GM23248 (cell line): Measurements from ENCODE around the gene PPP1R3C. TPM values are rescaled to one million over a fixed set of nuclear protein-coding genes. Genes with fewer than 3 reads are reported as not detected.

Experiments used
- DNase-seq: peaks from one replicate; pipeline ENCODE4 v3.0.0-alpha.2; 2015
- H2AFZ ChIP-seq: fragments of 200-600 bp; sonication (generic); 2 replicates; pipeline ENCODE4 v1.6.1; 2016; ENCODE audit warnings: antibody characterized with exemption
- H3F3A ChIP-seq: fragments of 200-600 bp; sonication (generic); 2 replicates; pipeline ENCODE4 v1.6.1; 2016; ENCODE audit warnings: mild to moderate bottlenecking, antibody characterized with exemption, mixed run types; ENCODE audit not compliant: insufficient read depth
- H3K27ac ChIP-seq: fragments of 200-600 bp; sonication (generic); 2 replicates; pipeline ENCODE4 v1.5.1; 2016; ENCODE audit warnings: mild to moderate bottlenecking
- H3K27me3 ChIP-seq: fragments of 200-600 bp; sonication (generic); replicated peaks from 2 replicates; pipeline ENCODE4 v1.6.1; 2016; ENCODE audit warnings: mild to moderate bottlenecking; ENCODE audit not compliant: insufficient read depth
- H3K36me3 ChIP-seq: fragments of 200-600 bp; sonication (generic); 2 replicates; pipeline ENCODE4 v1.6.1; 2016; ENCODE audit warnings: low read depth, mild to moderate bottlenecking
- H3K4me1 ChIP-seq: fragments of 200-600 bp; sonication (generic); 2 replicates; pipeline ENCODE4 v1.6.1; 2016; ENCODE audit warnings: mild to moderate bottlenecking; ENCODE audit not compliant: insufficient read depth
- H3K4me2 ChIP-seq: fragments of 200-600 bp; sonication (generic); one replicate; pipeline ENCODE4 v1.6.1; 2016; ENCODE audit warnings: mild to moderate bottlenecking; ENCODE audit not compliant: unreplicated experiment
- H3K4me3 ChIP-seq: fragments of 200-600 bp; sonication (generic); 2 replicates; pipeline ENCODE4 v1.5.1; 2016; ENCODE audit warnings: mild to moderate bottlenecking
- H3K79me2 ChIP-seq: fragments of 200-600 bp; sonication (generic); 2 replicates; pipeline ENCODE4 v1.6.1; 2016; ENCODE audit warnings: mild to moderate bottlenecking; ENCODE audit not compliant: insufficient read depth
- H3K9ac ChIP-seq: fragments of 200-600 bp; sonication (generic); 2 replicates; pipeline ENCODE4 v1.6.1; 2016; ENCODE audit warnings: mild to moderate bottlenecking
- H3K9me2 ChIP-seq: fragments of 200-600 bp; sonication (generic); 2 replicates; pipeline ENCODE4 v1.6.1; 2016; ENCODE audit warnings: mixed run types, mild to moderate bottlenecking, moderate library complexity; ENCODE audit not compliant: insufficient read depth
- H3K9me3 ChIP-seq: fragments of 200-600 bp; sonication (generic); one replicate; pipeline ENCODE4 v1.6.1; 2017; ENCODE audit warnings: low read depth
- H4K20me1 ChIP-seq: fragments of 200-600 bp; sonication (generic); 2 replicates; pipeline ENCODE4 v1.6.0; 2016; ENCODE audit not compliant: insufficient read depth
- EZH2 ChIP-seq: fragments of 200-600 bp; sonication (generic); IDR thresholded peaks from 2 replicates; pipeline ENCODE4 v1.6.1; 2018; ENCODE audit warnings: antibody characterized with exemption, mild to moderate bottlenecking; ENCODE audit not compliant: insufficient read depth, poor library complexity, severe bottlenecking
- EZH2phosphoT487 ChIP-seq: fragments of 200-600 bp; sonication (generic); IDR thresholded peaks from 2 replicates; pipeline ENCODE4 v1.6.1; 2018; ENCODE audit warnings: antibody characterized with exemption, moderate library complexity, mild to moderate bottlenecking, low read depth; ENCODE audit not compliant: insufficient read depth
- WGBS, 2 experiments: methylation state at CpG; one replicate each; pipeline ENCODE4 v1.1.6; 2015 to 2017; ENCODE audit warnings: low lambda C conversion rate in 2 of 2, low coverage in 1 of 2; ENCODE audit errors: missing lambda C conversion rate in 2 of 2; 5-methylcytosine and 5-hydroxymethylcytosine counted together
- in situ Hi-C: fragments of 300-500 bp; cut with MboI; formaldehyde crosslinking; loops from 2 replicates; pipeline ENCODE4 v1.15.0; 2020
- polyA plus RNA-seq: library from polyadenylated mRNA; unstranded; fragments of >200 nt; fragmentation: Nextera tagmentation; extraction: Ambion mirVana; gene quantifications from 2 replicates; pipeline ENCODE4 v1.2.1, GENCODE V29; 2016
- total RNA-seq: library from RNA; depleted of rRNA; stranded (reverse); fragments of >200 nt; shearing (Covaris generic); gene quantifications from 2 replicates; pipeline ENCODE4 v1.2.3, GENCODE V29; 2014

PPP1R3C gene
- total and polyA plus RNA-seq, 2 experiments from 2014 or later: 99.9 to 193 TPM

DNA sequence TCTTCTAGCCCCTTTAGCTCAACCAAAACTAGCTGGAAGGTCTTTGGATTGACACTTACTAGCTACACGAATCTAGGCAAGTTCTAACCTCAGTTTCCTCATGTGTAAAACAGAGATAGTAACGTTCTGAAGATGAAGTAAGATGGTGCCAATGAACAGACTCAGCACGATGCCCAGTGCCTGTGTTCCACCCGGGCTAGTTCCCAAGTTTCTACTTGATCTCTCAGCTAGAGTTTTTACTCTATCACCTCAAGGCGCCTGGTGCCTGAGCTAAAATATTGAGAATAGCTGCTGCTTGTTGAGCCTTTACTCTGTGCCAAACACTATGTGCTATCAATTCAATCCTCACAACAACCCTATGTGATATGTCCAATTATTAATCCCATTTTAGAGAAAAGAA, 1.4 kb upstream of the PPP1R3C start:
- Histone ChIP-seq H3K36me3 (peaks cover 22% of the 10 kb centered on the region), H3K4me1 (peaks cover 36% of the 10 kb centered on the region), H3K4me3 (no peak overlapping the region), H3K27ac (peak overlapping the region; percentile 80; the same call in 1 of the 2 replicates), H2AFZ (peak overlapping the region; percentile 72; the same call in 1 of the 2 replicates), H3K9me3 (no peaks in the 10 kb centered on the region), H3K27me3 (no peaks in the 10 kb centered on the region), H3K9me2 (no peaks in the 10 kb centered on the region), H3K4me2 (no peak overlapping the region), H3K9ac (peak overlapping the region; percentile 91; the same call in 1 of the 2 replicates), H4K20me1 (no peaks in the 10 kb centered on the region), H3F3A (peaks cover 58% of the 10 kb centered on the region), H3K79me2 (peaks cover 47% of the 10 kb centered on the region)
- 66 to 69% methylated on average over 5 of the region's 5 CpGs for WGBS, 2 experiments
- in situ Hi-C loops: no loop called here
- no peak for DNase-seq
- no peak for TF ChIP-seq EZH2
- no peak for TF ChIP-seq EZH2phosphoT487

DNA sequence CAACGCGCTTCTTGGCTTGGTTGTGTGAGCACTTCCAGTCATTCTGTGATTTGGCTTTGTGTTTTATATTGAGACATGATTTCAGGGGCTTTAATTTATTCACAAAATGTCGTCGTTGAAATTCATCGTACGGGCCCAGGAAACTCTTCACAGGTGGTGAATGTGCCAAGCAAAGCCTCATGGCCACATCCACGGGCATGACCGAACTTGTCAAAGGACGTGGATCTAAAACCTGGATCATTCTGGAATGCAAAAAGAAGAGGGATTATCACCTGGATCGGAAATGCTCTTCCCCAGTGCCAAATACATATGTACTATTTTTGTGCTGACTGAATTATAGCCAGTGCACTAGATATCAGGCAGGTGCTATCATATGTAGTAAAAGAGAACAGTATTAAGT, 2.2 kb downstream of the PPP1R3C start:
- no peaks in the 10 kb centered on the region for H3K9me3 ChIP-seq
- peak overlapping the region; percentile 60; the same call in 1 of the 2 replicates for H3K27ac ChIP-seq
- H3K4me3 ChIP-seq: peak overlapping the region; percentile 96
- peaks cover 34% of the 10 kb centered on the region for H3K36me3 ChIP-seq
- H3K9me2 ChIP-seq: no peaks in the 10 kb centered on the region
- peak overlapping the region; percentile 91 for H3K9ac ChIP-seq
- H3F3A ChIP-seq: peaks cover 81% of the 10 kb centered on the region
- peak overlapping the region; percentile 93 for H3K4me2 ChIP-seq
- 62 to 63% methylated on average over 10 of the region's 10 CpGs for WGBS, 2 experiments
- no peak for DNase-seq
- H3K79me2 ChIP-seq: peaks cover 61% of the 10 kb centered on the region
- no peaks in the 10 kb centered on the region for H4K20me1 ChIP-seq
- TF ChIP-seq EZH2phosphoT487 (no peak), EZH2 (no peak)
- in situ Hi-C loops: no loop called here
- H3K4me1 ChIP-seq: peaks cover 51% of the 10 kb centered on the region
- H3K27me3 ChIP-seq: no peaks in the 10 kb centered on the region
- H2AFZ ChIP-seq: no peak overlapping the region

GRCh38 chr10:91629715-91630549, 2.9 kb downstream of the PPP1R3C start:
- no peaks in the 10 kb centered on the region for H3K9me3 ChIP-seq
- no peak for DNase-seq

GRCh38 chr10:91628383-91628782, 4.5 kb downstream of the PPP1R3C start:
- H3K4me1 ChIP-seq: peaks cover 35% of the 10 kb centered on the region
- H3K9me3 ChIP-seq: peaks cover 3% of the 10 kb centered on the region
- WGBS, 2 experiments: 91 to 100% methylated on average over 1 of the region's 1 CpG
- no peak for DNase-seq
- TF ChIP-seq EZH2 (no peak), EZH2phosphoT487 (no peak)
- peak overlapping the region; percentile 60 for H3K27ac ChIP-seq
- H3K36me3 ChIP-seq: peaks cover 48% of the 10 kb centered on the region
- in situ Hi-C loops: no loop called here
- peak overlapping the region; percentile 93 for H3K4me2 ChIP-seq
- peaks cover 51% of the 10 kb centered on the region for H3K79me2 ChIP-seq
- H2AFZ ChIP-seq: no peak overlapping the region
- no peaks in the 10 kb centered on the region for H4K20me1 ChIP-seq
- no peak overlapping the region; the same call in 1 of the 2 replicates for H3K9ac ChIP-seq
- no peaks in the 10 kb centered on the region for H3K27me3 ChIP-seq
- no peaks in the 10 kb centered on the region for H3K9me2 ChIP-seq
- peaks cover 72% of the 10 kb centered on the region for H3F3A ChIP-seq
- peak overlapping the region; percentile 96 for H3K4me3 ChIP-seq

More at GRCh38 chr10:91629715-91630549, 2.9 kb downstream of the PPP1R3C start:
- WGBS, 2 experiments: 63 to 66% methylated on average over 11 of the region's 11 CpGs
- H3F3A ChIP-seq: peaks cover 80% of the 10 kb centered on the region
- no peaks in the 10 kb centered on the region for H3K9me2 ChIP-seq
- peak overlapping the region; percentile 60 for H3K27ac ChIP-seq
- in situ Hi-C loops: no loop called here
- no peaks in the 10 kb centered on the region for H4K20me1 ChIP-seq
- H3K27me3 ChIP-seq: no peaks in the 10 kb centered on the region
- TF ChIP-seq EZH2: no peak
- TF ChIP-seq EZH2phosphoT487: no peak
- peak overlapping the region; percentile 93 for H3K4me2 ChIP-seq
- H3K4me3 ChIP-seq: peak overlapping the region; percentile 96
- H2AFZ ChIP-seq: no peak overlapping the region
- H3K36me3 ChIP-seq: peaks cover 35% of the 10 kb centered on the region
- peak overlapping the region; percentile 91 for H3K9ac ChIP-seq
- H3K79me2 ChIP-seq: peaks cover 61% of the 10 kb centered on the region
- H3K4me1 ChIP-seq: peaks cover 45% of the 10 kb centered on the region
